Fibroblast of pulmonary artery (primary cell): ENCODE measurements around the gene CYP46A1.
A peak's percentile ranks its signal among the peaks of the same experiment; 100 is the strongest.

ENCODE experiments used
- DNase-seq: peaks from one replicate; pipeline ENCODE4 v3.0.0-alpha.2; 2010; ENCODE audit warnings: low read depth
- H3K4me3 ChIP-seq: replicated peaks from 2 replicates; pipeline ENCODE4 v1.5.1; 2011; ENCODE audit warnings: low read depth, mild to moderate bottlenecking, control low read depth, low read length, moderate library complexity
- CTCF ChIP-seq: IDR thresholded peaks from 2 replicates; pipeline ENCODE4 v1.5.1; 2011; ENCODE audit warnings: mild to moderate bottlenecking, control low read depth, low read length, inconsistent platforms; ENCODE audit errors: missing control alignments

Gene CYP46A1

GRCh38 chr14:99682809-99683618, 1.1 kb upstream of the CYP46A1 start:
- peak; percentile 78 for TF ChIP-seq CTCF
- peak; percentile 65 for DNase-seq
- H3K4me3 ChIP-seq, result peak overlapping the region; percentile 81

- H3K4me3 ChIP-seq, result peak overlapping the region; percentile 47
- no peak for TF ChIP-seq CTCF
- no peak for DNase-seq
Measured at GRCh38 chr14:99684410-99684934, 374 bp downstream of the CYP46A1 start.

GRCh38 chr14:99685151-99685591, 1.1 kb downstream of the CYP46A1 start:
- DNase-seq, result no peak
- no peak overlapping the region for H3K4me3 ChIP-seq
- TF ChIP-seq CTCF, result no peak

- no peak overlapping the region for H3K4me3 ChIP-seq
- TF ChIP-seq CTCF, result no peak
- DNase-seq, result no peak
Measured at GRCh38 chr14:99685596-99685995, 1.5 kb downstream of the CYP46A1 start.

- TF ChIP-seq CTCF, result no peak
- H3K4me3 ChIP-seq, result no peak overlapping the region
- no peak for DNase-seq
Measured at GRCh38 chr14:99686557-99687283, 2.6 kb downstream of the CYP46A1 start.

- DNase-seq, result no peak
- peak; percentile 56 for TF ChIP-seq CTCF
- H3K4me3 ChIP-seq, result no peak overlapping the region
Measured at GRCh38 chr14:99687284-99688209, 3.4 kb downstream of the CYP46A1 start.
